SK-N-MC (cell line): ENCODE data around the gene DDX49.

Experiments used
- EZH2 ChIP-seq: fragments of 200-600 bp; sonication (generic); IDR thresholded peaks from one replicate; pipeline ENCODE4 v1.6.1; 2017; ENCODE audit warnings: antibody characterized with exemption
- POLR2AphosphoS5 ChIP-seq: IDR thresholded peaks from 2 replicates; pipeline ENCODE4 v1.6.1; 2012; ENCODE audit warnings: mild to moderate bottlenecking, low read depth, low read length, borderline replicate concordance

- TF ChIP-seq EZH2 (no peak), POLR2AphosphoS5 (no peak)
These were observed 26.8 kb downstream of the DDX49 start for GRCh38 chr19:18946335-18946734.
